ENCODE results near the gene CEP120. TPM values are rescaled to one million over a fixed set of nuclear protein-coding genes. Genes with fewer than 3 reads are reported as not detected.

CEP120 gene
- total and polyA plus RNA-seq, 8 donors: 3.5 to 27.5 (median 4.9) TPM

DNA sequence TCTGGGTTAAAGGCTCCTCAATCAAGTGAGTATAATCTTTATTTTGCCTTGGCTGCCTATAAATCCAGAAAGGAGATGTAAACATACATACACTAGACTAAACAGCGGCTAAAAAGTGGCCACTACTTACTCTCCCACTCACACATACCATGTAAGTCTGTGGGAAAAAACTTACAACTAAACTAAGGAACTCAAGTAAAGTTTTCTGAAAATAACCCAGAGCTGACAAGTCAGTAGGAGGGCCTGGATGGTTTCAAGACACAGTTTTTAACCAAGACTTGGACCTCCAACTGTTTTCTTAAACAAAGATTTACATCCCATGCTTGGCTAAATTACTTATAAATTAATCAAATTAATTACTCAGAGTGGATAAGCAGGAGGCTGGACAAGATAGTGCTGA is 64.5 kb downstream of the CEP120 start:
- peaks cover 0 to 13% (median 8%) of the 10 kb centered on the region in 4 donors for H3K36me3 ChIP-seq
- 63 to 85% (median 78%) methylated on average over 1 of the region's 1 CpG for WGBS, 5 donors
- no peak for TF ChIP-seq POLR2A (IDR thresholded peaks at IDR 0.05)
- no peak overlapping the region for H3K27ac ChIP-seq
- H3K4me3 ChIP-seq: no peak overlapping the region
- no peaks in the 10 kb centered on the region for H3K27me3 ChIP-seq
- H3K4me1 ChIP-seq: peaks cover 0 to 28% (median 9%) of the 10 kb centered on the region in 4 donors
- DNase-seq: peak in 1 of 2 donors; percentile 73
- H3K9me3 ChIP-seq: no peaks in the 10 kb centered on the region
- intact Hi-C loops (cut with DNase I; ENCODE audit: low total_unique reads): no loop called here

DNA sequence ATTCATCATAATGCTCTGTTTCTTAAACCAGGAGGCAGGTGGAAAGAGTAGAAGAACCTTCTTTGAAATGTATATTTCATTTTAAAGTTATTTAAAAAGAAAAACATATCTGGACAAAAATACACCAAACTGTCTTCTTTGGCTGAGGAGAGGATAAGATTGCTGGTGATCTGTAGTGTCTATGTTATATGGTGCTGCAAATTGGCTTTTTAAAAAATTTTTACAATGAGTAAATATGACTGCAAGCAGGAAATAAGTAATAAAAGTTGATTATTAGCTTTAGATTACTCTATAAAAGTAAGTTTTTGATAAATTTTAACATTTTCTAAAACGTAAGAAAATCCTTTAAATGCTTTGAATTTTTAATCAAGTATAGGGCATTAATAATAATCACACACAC is 64.9 kb downstream of the CEP120 start:
- TF ChIP-seq POLR2AphosphoS5 (IDR thresholded peaks at IDR 0.05): no peak
- TF ChIP-seq EP300 (IDR thresholded peaks at IDR 0.05): no peak
- TF ChIP-seq POLR2A (IDR thresholded peaks at IDR 0.05): no peak
- TF ChIP-seq, protein P1, sequence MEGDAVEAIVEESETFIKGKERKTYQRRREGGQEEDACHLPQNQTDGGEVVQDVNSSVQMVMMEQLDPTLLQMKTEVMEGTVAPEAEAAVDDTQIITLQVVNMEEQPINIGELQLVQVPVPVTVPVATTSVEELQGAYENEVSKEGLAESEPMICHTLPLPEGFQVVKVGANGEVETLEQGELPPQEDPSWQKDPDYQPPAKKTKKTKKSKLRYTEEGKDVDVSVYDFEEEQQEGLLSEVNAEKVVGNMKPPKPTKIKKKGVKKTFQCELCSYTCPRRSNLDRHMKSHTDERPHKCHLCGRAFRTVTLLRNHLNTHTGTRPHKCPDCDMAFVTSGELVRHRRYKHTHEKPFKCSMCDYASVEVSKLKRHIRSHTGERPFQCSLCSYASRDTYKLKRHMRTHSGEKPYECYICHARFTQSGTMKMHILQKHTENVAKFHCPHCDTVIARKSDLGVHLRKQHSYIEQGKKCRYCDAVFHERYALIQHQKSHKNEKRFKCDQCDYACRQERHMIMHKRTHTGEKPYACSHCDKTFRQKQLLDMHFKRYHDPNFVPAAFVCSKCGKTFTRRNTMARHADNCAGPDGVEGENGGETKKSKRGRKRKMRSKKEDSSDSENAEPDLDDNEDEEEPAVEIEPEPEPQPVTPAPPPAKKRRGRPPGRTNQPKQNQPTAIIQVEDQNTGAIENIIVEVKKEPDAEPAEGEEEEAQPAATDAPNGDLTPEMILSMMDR (IDR thresholded peaks at IDR 0.05): no peak
- Histone ChIP-seq H3K4me1 (peaks cover 0 to 28% (median 9%) of the 10 kb centered on the region in 4 donors), H3K36me3 (peaks cover 0 to 13% (median 8%) of the 10 kb centered on the region in 4 donors), H3K27ac (no peak overlapping the region), H3K9me3 (no peaks in the 10 kb centered on the region), H3K4me3 (no peak overlapping the region), H3K27me3 (no peaks in the 10 kb centered on the region)
- DNase-seq: no peak
- intact Hi-C loops (cut with DNase I; ENCODE audit: low total_unique reads): no loop called here
- 62 to 86% (median 80%) methylated on average over 1 of the region's 1 CpG for WGBS, 5 donors

DNA sequence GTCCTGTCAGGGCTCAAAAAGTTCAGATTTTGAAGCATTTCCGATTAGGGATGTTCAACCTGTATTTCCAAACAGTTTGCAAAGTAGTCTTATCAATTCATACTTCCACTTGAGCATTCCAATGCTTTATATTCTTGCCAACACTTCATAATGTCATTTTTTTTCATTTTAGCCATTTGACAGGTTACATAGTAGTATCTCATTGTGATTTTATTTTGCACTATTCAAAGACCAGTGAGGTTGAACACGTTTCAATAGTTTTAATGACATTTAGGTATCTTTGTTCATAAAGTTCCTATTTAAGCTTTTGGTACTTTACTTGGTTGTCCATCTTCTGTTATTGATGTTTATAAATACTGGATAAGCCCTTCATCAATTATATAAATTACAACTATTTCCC is 71.4 kb downstream of the CEP120 start:
- H3K27ac ChIP-seq: no peak overlapping the region
- 76 to 89% (median 82%) methylated on average over 2 of the region's 2 CpGs for WGBS, 5 donors
- intact Hi-C loops (cut with DNase I; ENCODE audit: low total_unique reads): no loop called here

DNA sequence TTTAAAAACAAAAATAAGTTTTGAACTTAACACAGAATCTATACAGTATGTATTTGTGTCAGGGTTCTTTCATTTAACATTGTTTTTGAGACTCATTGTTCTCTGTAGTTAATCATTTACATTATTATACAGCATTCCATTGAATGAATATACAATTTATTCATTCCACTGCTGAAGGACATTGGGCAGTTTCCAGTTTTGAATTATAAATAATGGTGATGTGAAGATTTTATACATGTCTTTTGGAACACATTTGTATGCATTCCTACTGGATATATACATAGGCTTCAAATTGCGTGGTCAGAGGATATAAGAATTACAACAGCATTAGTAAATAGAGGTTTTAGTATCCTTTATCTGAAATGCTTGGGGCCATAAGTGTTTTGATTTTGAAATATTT is 72.0 kb downstream of the CEP120 start:
- no peak for DNase-seq
- 65 to 84% (median 72%) methylated on average over 1 of the region's 1 CpG for WGBS, 5 donors

More for the DNA sequence above, 71.4 kb downstream of the CEP120 start:
- no peak overlapping the region for H3K4me3 ChIP-seq
- H3K4me1 ChIP-seq: peaks cover 0 to 3% (median 0%) of the 10 kb centered on the region in 4 donors
- no peak for DNase-seq
- no peaks in the 10 kb centered on the region for H3K9me3 ChIP-seq
- H3K36me3 ChIP-seq: peaks cover 0 to 27% (median 25%) of the 10 kb centered on the region in 4 donors
- no peak for TF ChIP-seq POLR2A (IDR thresholded peaks at IDR 0.05)
- no peak for TF ChIP-seq POLR2AphosphoS5 (IDR thresholded peaks at IDR 0.05)
- TF ChIP-seq, protein P1 (IDR thresholded peaks at IDR 0.05): no peak
- no peak for TF ChIP-seq EP300 (IDR thresholded peaks at IDR 0.05)
- no peaks in the 10 kb centered on the region for H3K27me3 ChIP-seq

DNA sequence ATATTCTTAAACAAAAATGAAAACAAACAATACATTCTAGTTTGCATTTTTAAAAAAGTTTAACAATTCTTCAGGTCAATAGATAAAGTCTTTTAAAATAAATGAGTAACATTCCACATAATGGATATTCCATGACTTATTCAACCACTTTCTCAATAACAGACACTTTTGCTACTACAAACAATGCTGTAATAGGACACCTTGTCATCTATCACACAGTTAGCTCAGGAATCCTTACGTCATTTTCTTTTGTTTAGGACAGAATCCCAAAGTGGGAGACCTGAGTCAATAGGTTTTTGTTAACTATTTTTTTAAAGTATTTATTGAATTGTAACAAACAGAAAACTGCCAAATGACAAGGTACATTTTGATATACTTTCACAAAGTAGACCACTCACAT is 72.5 kb downstream of the CEP120 start:
- DNase-seq: no peak
- intact Hi-C loops (cut with DNase I; ENCODE audit: low total_unique reads): no loop called here
- H3K4me3 ChIP-seq: no peak overlapping the region
- peaks cover 0 to 3% (median 0%) of the 10 kb centered on the region in 4 donors for H3K4me1 ChIP-seq
- TF ChIP-seq POLR2A (IDR thresholded peaks at IDR 0.05) (no peak), EP300 (IDR thresholded peaks at IDR 0.05) (no peak), POLR2AphosphoS5 (IDR thresholded peaks at IDR 0.05) (no peak)
- TF ChIP-seq, protein P1 (IDR thresholded peaks at IDR 0.05): no peak
- H3K9me3 ChIP-seq: no peaks in the 10 kb centered on the region
- no peak overlapping the region for H3K27ac ChIP-seq
- H3K27me3 ChIP-seq: no peaks in the 10 kb centered on the region
- 75 to 95% (median 81%) methylated on average over 1 of the region's 1 CpG for WGBS, 5 donors
- peaks cover 0 to 35% (median 33%) of the 10 kb centered on the region in 4 donors for H3K36me3 ChIP-seq

More for the DNA sequence above, 72.0 kb downstream of the CEP120 start:
- H3K27ac ChIP-seq: no peak overlapping the region
- H3K9me3 ChIP-seq: no peaks in the 10 kb centered on the region
- no peak overlapping the region for H3K4me3 ChIP-seq
- H3K27me3 ChIP-seq: no peaks in the 10 kb centered on the region
- H3K36me3 ChIP-seq: peaks cover 0 to 33% (median 30%) of the 10 kb centered on the region in 4 donors
- peaks cover 0 to 3% (median 0%) of the 10 kb centered on the region in 4 donors for H3K4me1 ChIP-seq
- intact Hi-C loops (cut with DNase I; ENCODE audit: low total_unique reads): no loop called here
- TF ChIP-seq, protein P1 (IDR thresholded peaks at IDR 0.05): no peak
- no peak for TF ChIP-seq POLR2A (IDR thresholded peaks at IDR 0.05)
